ENCODE results near the gene ACTR1A. TPM values are rescaled to one million over a fixed set of nuclear protein-coding genes. Genes with fewer than 3 reads are reported as not detected.
"Not testable (repeated sequence)": the region's sequence is repeated elsewhere in the genome, so short reads cannot be mapped to it uniquely, and the experiment has no call there.

The ACTR1A gene
- total RNA-seq, 2 donors from 2014 or later: 91.6 to 114 TPM

DNA sequence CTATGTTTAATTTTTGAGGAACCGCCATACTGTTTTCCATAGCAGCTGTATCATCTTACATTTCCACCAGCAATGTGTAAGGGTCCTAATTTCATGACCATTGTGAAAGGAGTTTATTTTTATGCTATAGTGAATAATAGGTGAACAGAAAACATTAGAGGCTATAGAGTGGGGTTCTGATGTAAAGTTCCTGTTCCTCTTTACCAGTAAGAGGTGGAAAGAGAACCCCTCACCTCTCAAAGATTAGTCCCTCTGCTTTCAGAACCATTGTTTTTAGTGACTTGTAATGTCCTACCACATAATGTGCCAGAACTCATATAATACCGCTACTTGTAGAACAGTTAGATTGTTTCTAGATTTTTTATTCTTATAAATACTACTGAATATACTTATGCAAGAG, 35.4 kb upstream of the ACTR1A start:
- no peak for DNase-seq
- WGBS, 2 experiments (ENCODE audit: insufficient coverage in 1 of 2, insufficient read length in 1 of 2): 89 to 100% methylated on average over 1 of the region's 2 CpGs
- Histone ChIP-seq H3K36me3 (ENCODE audit: control insufficient read depth, insufficient read depth, low read length) (peaks cover 3% of the 10 kb centered on the region), H3K27ac (ENCODE audit: low read depth, low read length) (no peak overlapping the region), H3K9ac (ENCODE audit: extremely low read depth, low read length, poor library complexity, severe bottlenecking) (no peak overlapping the region), H3K9me3 (ENCODE audit: control insufficient read depth, low read length) (no peaks in the 10 kb centered on the region), H3K4me3 (ENCODE audit: low read length) (no peak overlapping the region), H3K27me3 (ENCODE audit: control insufficient read depth, insufficient read depth, low read length, poor library complexity, severe bottlenecking) (no peaks in the 10 kb centered on the region), H3K4me1 (ENCODE audit: control insufficient read depth, insufficient read depth, low read length) (no peaks in the 10 kb centered on the region)
- Mint-ChIP-seq H3K4me3 (no peak overlapping the region), H3K27me3 (ENCODE audit: insufficient read depth) (no peaks in the 10 kb centered on the region), H3K4me1 (peaks cover 2% of the 10 kb centered on the region), H3K9me3 (no peaks in the 10 kb centered on the region), H3K36me3 (ENCODE audit: low read depth) (peaks cover 5% of the 10 kb centered on the region), H3K27ac (no peak overlapping the region)
- TF ChIP-seq, protein P1, sequence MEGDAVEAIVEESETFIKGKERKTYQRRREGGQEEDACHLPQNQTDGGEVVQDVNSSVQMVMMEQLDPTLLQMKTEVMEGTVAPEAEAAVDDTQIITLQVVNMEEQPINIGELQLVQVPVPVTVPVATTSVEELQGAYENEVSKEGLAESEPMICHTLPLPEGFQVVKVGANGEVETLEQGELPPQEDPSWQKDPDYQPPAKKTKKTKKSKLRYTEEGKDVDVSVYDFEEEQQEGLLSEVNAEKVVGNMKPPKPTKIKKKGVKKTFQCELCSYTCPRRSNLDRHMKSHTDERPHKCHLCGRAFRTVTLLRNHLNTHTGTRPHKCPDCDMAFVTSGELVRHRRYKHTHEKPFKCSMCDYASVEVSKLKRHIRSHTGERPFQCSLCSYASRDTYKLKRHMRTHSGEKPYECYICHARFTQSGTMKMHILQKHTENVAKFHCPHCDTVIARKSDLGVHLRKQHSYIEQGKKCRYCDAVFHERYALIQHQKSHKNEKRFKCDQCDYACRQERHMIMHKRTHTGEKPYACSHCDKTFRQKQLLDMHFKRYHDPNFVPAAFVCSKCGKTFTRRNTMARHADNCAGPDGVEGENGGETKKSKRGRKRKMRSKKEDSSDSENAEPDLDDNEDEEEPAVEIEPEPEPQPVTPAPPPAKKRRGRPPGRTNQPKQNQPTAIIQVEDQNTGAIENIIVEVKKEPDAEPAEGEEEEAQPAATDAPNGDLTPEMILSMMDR (conservative IDR thresholded peaks at IDR 0.05): no peak

DNA sequence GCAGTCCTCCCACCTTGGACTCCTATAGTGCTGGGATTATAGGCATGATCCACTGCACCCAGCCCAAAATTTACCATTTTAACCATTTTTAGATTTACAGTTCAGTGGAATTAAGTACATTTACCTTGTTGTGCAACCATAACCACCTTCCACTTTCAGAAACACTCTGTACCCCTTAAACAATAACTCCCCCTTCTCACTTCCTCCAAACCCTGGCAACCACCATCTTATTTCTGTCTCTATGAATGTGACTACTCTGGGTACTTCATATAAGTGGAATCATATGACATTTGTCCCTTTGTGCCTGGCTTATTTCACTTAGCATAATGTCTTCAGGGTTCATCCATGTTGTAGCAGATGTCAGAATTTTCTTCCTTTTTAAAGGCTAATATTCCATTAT, 34.9 kb upstream of the ACTR1A start:
- Mint-ChIP-seq H3K36me3 (ENCODE audit: low read depth) (peaks cover 10% of the 10 kb centered on the region), H3K4me3 (no peak overlapping the region), H3K27me3 (ENCODE audit: insufficient read depth) (no peaks in the 10 kb centered on the region), H3K27ac (no peak overlapping the region), H3K4me1 (peaks cover 2% of the 10 kb centered on the region), H3K9me3 (no peaks in the 10 kb centered on the region)
- no peaks in the 10 kb centered on the region for H3K9me3 ChIP-seq (ENCODE audit: control insufficient read depth, low read length)
- H3K36me3 ChIP-seq (ENCODE audit: control insufficient read depth, insufficient read depth, low read length): peaks cover 3% of the 10 kb centered on the region
- no peak overlapping the region for H3K27ac ChIP-seq (ENCODE audit: low read depth, low read length)
- no peaks in the 10 kb centered on the region for H3K27me3 ChIP-seq (ENCODE audit: control insufficient read depth, insufficient read depth, low read length, poor library complexity, severe bottlenecking)
- TF ChIP-seq, protein P1 (conservative IDR thresholded peaks at IDR 0.05): no peak
- H3K4me1 ChIP-seq (ENCODE audit: control insufficient read depth, insufficient read depth, low read length): no peaks in the 10 kb centered on the region
- no peak for DNase-seq
- no peak overlapping the region for H3K9ac ChIP-seq (ENCODE audit: extremely low read depth, low read length, poor library complexity, severe bottlenecking)
- H3K4me3 ChIP-seq (ENCODE audit: low read length): no peak overlapping the region

DNA sequence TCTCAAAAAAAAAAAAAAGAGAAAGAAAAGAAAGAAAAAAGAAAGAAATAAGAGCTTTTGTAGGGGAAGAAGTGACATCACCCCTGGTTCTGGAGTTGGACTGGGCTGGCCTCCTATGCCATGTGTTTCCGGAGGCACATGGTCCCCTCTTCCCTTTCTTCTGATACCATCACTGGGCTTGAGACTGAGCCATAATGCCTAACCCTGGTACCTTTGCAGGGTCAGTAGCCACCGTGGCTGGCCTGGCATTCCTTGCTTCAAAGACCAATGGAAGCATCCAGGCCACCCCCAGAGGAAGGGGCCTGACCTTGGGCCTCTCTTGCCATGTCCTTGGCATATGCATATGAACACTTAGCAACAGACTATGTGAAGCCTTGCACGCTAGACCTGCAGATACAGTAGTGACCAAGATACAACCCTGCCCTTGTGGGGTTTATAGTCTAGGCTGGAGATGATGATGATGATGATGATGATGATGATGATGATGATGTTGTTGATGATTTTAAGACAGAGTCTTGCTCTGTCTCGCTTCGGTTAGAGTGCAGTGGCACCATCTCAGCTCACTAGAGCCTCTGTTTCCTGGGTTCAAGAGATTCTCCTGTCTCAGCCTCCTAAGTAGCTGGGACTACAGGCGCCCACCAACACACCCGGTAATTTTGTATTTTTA, 33.1 kb upstream of the ACTR1A start:
- TF ChIP-seq, protein P1 (conservative IDR thresholded peaks at IDR 0.05): no peak
- no peak for DNase-seq
- Mint-ChIP-seq H3K9me3 (no peaks in the 10 kb centered on the region), H3K27ac (no peak overlapping the region), H3K27me3 (ENCODE audit: insufficient read depth) (no peaks in the 10 kb centered on the region), H3K4me1 (peaks cover 2% of the 10 kb centered on the region), H3K4me3 (no peak overlapping the region), H3K36me3 (ENCODE audit: low read depth) (peaks cover 11% of the 10 kb centered on the region)
- WGBS, 2 experiments (ENCODE audit: insufficient coverage in 1 of 2, insufficient read length in 1 of 2): 83 to 93% methylated on average over 4 to 7 of the region's 7 CpGs
- Histone ChIP-seq H3K27me3 (ENCODE audit: control insufficient read depth, insufficient read depth, low read length, poor library complexity, severe bottlenecking) (no peaks in the 10 kb centered on the region), H3K4me1 (ENCODE audit: control insufficient read depth, insufficient read depth, low read length) (no peaks in the 10 kb centered on the region), H3K9me3 (ENCODE audit: control insufficient read depth, low read length) (no peaks in the 10 kb centered on the region), H3K27ac (ENCODE audit: low read depth, low read length) (no peak overlapping the region), H3K36me3 (ENCODE audit: control insufficient read depth, insufficient read depth, low read length) (no peaks in the 10 kb centered on the region), H3K9ac (ENCODE audit: extremely low read depth, low read length, poor library complexity, severe bottlenecking) (no peak overlapping the region), H3K4me3 (ENCODE audit: low read length) (no peak overlapping the region)

DNA sequence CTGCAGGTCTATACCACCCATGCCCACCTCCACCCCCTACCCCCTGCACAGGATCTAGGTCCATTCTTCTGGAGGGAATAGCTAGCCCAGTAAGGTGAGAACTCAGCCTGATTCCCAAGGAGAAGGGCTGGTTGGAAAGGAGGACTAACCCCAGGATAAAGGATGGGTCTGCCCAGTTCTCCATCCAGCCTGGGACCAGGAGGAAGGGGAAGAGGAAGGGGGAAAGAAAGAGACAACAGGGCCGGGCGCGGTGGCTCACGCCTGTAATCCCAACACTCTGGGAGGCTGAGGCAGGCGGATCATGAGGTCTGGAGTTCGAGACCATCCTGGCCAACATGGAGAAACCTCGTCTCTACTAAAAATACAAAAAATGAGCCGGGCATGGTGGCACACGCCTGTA, 32.5 kb upstream of the ACTR1A start:
- not testable (repeated sequence) for H3K4me1 ChIP-seq (ENCODE audit: control insufficient read depth, insufficient read depth, low read length); H3K36me3 ChIP-seq (ENCODE audit: control insufficient read depth, insufficient read depth, low read length); H3K4me3 ChIP-seq (ENCODE audit: low read length); H3K4me1 Mint-ChIP-seq; H3K9me3 ChIP-seq (ENCODE audit: control insufficient read depth, low read length); DNase-seq; H3K9ac ChIP-seq (ENCODE audit: extremely low read depth, low read length, poor library complexity, severe bottlenecking); H3K9me3 Mint-ChIP-seq; H3K27me3 ChIP-seq (ENCODE audit: control insufficient read depth, insufficient read depth, low read length, poor library complexity, severe bottlenecking); H3K27me3 Mint-ChIP-seq (ENCODE audit: insufficient read depth); H3K27ac Mint-ChIP-seq; H3K4me3 Mint-ChIP-seq; H3K27ac ChIP-seq (ENCODE audit: low read depth, low read length)
- WGBS, 2 experiments (ENCODE audit: insufficient coverage in 1 of 2, insufficient read length in 1 of 2): 93 to 96% methylated on average over 2 to 9 of the region's 9 CpGs
- peaks cover 11% of the 10 kb centered on the region for H3K36me3 Mint-ChIP-seq (ENCODE audit: low read depth)

All from endodermal cell (in vitro differentiated cells).